LoVo (cell line): ENCODE results near the gene EPS8L2.
A peak's percentile ranks its signal among the peaks of the same experiment; 100 is the strongest.

Experiments
- DNase-seq: peaks from one replicate; pipeline ENCODE4 v3.0.0-alpha.2; 2016; ENCODE audit warnings: low spot score

EPS8L2 gene

DNA sequence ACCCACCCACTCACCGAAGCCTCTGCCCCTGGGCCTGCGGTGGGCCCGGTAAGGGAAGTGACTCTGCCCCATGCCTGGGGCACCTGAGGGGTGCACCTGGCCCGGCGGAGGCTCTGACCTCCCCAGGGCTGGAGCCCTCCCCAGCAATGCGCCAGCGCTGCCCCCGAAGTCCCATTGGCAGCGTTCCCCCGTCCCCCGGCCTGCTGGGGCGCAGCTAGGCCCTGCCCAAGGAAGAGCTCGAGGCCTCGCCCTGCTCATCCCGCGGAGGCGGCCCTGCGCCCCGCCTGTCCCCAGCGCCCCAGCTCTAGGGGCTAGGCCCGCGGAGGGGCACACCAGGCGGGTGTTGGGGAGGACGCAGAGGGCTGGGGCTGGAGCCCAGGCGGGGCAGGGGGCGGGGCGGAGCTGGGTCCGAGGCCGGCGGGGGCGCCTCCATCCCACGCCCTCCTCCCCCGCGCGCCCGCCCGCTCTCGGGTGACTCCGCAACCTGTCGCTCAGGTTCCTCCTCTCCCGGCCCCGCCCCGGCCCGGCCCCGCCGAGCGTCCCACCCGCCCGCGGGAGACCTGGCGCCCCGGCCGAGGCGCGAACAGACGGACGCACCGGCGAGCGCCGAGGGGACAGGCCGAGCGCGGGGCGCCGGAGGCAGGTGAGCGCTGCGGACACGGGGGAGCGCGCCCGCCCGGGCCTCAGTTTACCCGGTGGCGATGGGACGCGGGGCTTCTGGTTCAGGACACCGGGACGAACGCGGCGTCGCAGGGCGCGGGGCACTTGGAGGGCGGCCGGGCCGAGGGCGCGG is at the start of gene EPS8L2:
Gene EPS8L2, plus strand, starts transcription at position 586 of the 793 bp plus-strand sequence. CDS start 3,177 bp downstream, outside the sequence.
- DNase-seq = peak; percentile 46

DNA sequence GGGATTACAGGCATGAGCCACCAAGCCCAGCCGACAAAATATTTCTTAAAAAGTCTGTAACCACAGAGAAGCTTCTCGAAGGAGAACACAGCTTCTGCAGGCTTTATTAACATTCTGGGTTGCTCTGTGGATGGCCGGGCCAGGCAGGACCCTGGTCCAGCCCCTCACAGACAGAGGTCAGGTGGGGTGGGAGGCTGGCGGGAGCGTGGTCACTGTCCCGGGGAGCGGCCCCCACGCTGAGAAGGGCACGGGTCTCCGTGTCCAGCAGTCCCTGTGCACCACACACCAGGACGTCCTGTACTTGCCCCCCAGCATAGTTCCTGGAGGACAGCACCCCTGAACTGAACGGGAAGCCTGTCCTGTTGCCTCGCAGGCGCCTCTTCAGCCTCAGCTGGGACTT is 49.6 kb upstream of the EPS8L2 start:
- no peak for DNase-seq

DNA sequence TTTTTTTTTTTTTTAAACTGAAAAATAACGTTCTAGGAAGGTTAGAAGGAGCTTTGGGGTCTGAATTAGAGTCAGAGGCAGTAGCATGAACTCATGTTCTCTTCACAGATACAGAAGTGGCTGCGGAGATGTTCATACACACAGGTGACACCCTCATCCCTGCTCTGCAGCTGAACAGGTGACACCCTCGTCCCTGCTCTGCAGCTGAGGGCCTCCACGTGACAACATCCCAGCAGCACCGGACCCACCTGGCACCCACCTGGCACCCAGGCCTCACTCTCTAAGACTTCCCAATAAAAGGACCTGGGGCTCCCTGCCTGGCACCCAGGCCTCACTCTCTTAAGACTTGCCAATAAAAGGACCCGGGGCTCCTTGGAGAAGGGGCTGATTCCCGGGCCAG is 49.2 kb upstream of the EPS8L2 start:
- no peak for DNase-seq

DNA sequence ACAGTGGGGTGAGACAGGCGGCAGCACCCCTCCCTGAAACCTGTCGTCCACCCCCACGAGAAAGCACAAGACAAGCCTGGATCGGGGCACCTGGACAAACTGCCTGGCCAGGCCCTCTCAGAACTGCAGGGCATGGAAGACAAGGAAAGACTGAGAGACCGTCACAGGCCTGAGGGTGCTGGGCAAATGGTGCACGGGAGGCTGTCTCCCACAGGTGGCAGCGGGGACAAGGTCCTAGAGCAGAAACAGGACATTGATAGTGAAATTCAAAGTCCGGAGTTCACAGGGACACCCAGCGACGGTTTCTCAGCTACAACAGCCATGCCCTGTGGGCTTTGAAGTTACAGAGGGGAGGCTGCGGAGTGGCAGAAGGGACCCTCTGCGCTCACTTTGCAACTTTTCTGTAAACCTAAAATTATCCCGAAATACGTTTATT is 48.3 kb upstream of the EPS8L2 start:
- no peak for DNase-seq

DNA sequence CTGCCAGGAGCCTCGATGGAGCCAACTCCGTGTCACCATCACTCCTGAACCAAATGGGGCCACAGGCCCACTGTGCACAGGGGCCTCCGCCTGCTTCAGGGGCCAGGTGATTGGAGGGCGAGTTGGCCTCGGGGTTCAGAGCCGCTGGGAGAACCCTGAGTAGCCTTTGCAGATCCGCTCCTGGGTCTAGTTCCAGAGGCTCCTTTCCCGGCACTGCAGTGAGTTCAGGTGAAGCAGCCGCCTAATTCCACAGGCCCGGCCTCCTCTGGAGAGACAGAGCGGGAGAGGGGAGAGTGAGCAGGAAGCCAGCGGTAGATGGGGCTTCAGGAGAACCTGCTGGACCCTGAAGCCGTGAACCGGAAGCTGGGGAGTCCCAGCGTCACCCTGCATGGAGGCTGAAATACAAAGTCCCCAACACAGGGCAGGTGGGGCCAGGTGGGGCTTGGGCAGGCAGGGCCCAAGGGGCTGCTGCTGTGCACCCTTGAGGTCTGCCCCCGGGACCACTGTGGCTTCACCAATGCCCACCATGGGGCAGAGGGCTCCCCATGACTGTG is 46.4 kb upstream of the EPS8L2 start:
- no peak for DNase-seq

DNA sequence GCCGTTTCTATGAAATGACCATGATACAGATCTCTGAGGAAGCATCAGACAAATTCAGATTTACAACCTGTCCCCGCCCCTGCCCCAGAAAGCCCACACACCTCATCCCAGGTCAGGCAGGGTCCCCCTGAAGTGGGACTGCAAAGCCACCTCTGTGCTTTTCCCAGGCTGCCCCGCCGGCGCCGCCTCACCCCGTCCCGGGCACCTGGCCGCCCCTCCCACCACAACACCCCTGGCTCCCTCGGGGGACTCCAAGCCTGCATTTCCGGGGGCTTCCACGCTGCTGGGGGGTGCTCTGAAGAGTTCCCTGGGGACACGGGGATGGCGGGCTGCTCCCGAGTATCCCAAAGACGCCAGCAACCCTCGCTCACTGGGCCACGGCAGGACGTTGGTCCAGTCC is 45.8 kb upstream of the EPS8L2 start:
- no peak for DNase-seq

DNA sequence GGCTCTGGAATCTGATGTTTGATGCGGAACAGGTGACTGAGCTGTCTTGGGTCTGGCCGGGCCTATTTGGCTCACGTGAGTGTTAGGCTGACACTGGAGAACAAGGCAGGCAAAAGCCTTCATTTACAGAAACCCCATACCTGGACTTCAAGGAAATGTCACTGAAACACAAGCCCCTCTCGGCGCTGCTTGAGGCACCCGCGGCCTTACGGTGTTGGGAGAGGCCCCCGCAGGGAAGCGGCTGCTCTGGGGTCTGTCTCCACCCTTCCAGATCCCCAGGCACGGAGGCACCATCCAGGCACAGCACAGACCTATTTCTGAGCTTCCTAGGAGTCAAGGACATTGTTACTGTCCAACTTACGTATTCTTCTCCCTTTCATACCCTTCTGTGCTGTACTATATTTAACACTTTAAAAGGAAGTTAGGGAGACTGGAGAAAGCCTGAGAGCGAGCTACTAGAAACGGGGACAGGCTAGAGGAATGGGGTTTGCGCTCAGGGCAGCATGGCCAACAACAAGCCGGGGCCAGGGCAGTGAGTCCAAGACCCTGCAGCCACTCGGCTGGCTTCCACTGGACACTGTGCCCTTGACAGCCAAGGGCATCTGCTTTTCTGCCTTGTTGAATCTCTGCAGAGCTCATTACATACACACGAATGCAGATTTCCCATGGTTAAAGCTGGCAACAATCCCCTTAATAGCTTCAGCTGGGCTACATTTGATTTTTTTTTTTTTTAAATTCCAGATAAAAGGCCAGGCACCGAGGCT is 45.2 kb upstream of the EPS8L2 start:
- no peak for DNase-seq

DNA sequence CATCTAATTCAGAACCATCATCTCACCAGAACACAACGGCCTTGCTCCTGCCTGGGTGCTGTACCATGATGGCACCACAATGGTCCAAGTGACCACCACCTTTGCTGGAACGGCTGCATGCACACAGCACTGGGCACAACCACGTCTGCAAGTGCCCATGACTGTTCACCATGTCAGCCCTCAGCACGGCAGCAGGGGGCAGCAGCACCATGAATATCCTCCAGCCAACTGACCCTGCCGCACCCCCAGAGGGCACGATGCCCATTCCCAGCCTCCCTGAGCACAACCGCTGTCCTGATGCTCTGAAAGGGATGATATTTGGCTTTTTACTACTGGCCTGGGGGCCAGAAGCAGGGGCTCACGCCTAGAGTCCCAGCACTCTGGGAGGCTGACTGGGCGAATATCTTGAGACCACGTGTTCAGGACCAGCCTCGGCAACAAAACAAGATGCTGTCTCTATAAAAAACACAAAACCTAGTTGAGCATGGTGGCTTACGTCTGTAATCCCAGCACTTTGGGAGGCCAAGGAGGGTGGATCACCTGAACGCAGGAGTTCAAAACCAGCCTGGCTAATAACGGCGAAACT is 43.2 kb upstream of the EPS8L2 start:
- peak; percentile 15 for DNase-seq

DNA sequence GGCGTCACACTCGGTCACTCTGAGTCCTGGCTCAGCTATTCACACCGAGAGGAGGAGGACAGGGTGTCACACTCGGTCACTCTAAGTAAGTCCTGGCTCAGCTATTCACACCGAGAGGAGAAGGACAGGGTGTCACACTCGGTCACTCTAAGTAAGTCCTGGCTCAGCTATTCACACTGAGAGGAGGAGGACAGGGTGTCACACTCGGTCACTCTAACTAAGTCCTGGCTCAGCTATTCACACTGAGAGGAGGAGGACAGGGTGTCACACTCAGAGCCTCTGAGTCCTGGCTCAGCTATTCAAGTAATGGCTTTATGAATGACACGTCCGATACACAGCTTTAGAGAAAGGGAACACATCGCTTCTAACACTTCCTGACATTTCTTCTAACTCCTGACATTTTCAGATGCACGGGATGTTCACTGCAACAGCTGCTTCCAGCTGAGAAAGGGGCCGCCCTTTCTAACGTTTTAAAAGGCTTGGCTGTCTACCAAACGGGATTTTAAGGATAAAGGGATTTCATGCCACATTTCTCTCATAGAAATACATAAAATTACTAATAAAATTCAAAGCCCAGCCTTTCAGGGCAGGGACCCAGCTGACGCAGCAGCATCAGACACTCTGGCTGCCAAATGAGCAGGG is 40.8 kb upstream of the EPS8L2 start:
- no peak for DNase-seq

DNA sequence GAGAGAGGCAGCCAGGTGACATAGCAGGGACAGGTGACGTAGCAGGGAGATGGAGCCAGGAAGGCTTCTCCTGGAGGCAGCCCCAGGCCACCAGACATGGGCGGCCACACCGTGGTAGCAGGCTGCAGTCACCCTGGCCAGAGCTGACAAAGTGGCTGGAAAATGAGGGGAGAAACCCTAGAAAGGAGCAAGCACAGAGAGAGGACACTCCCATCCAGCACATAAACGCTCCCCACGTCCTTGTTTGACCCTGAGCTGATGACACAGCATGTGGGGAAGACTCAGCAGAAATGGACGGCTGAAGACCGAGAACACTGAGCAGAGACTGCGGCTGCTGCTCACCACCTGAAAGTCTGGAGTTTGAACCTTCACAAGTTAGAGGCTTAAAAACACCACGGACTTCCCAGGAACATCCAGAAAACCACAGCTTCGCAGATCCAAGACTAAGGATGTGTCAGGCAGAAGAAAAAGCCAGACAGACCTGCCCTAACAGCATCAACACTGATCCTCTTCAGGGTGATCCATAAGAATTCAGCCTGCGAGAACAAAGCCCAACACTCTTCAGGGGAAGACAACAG is 40.2 kb upstream of the EPS8L2 start:
- no peak for DNase-seq

DNA sequence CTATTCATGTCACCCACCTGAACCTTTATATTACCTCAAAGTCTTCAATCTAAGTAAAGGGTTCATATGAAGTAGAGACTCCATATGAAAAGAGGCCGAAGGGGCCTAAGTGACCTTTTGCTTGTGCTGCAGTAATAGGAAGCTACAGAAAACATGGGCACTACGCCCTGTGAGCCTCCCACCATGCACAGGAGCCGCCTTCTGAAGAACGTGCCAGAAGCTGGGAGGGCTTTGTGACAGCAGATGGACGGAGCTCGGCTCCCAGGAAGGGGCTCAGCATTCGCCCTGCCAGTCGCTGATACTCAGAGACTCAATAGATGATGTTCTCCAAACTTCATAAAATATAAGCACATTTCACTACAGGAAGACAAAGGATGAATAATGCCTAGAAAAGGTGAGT is 32.2 kb upstream of the EPS8L2 start:
- DNase-seq = no peak

DNA sequence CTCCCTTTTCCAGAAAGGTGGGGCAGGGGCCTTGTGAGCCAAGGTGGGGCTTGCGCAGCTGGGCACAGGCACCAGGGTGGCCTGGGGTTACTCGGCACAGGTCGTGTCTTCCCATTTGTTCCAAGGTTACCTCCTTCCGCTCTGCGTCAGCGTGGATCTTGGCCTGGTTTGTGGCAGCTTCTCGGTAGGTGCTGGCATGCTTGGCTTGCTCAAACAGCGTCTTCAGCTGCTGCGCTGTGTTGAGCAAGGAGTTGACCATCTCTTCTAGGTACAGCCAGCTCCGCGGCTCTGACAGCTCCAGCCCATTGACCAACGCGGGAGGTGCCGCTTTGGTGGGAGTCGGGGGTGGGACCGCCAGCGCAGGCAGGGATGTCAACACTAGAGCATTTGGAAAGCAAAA is 31.6 kb upstream of the EPS8L2 start:
- no peak for DNase-seq

DNA sequence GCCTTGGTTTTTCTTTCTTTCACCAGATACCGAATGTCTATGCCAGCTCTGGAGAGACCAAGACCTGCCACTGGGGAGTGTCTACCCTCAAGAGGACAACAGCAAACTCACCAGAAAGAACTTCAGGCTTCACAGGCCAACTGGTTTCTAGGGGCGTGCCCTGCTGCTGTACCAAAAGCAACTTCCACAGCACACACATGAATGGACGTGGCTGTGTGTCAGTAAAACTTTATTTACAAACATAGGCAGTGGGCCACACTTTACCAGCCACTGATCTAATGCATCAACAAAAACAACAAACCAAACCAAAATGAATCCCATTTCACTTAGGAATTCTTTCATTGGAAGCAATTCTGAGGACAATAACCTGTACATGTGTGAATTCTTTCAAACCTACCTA is 27.7 kb upstream of the EPS8L2 start:
- no peak for DNase-seq

DNA sequence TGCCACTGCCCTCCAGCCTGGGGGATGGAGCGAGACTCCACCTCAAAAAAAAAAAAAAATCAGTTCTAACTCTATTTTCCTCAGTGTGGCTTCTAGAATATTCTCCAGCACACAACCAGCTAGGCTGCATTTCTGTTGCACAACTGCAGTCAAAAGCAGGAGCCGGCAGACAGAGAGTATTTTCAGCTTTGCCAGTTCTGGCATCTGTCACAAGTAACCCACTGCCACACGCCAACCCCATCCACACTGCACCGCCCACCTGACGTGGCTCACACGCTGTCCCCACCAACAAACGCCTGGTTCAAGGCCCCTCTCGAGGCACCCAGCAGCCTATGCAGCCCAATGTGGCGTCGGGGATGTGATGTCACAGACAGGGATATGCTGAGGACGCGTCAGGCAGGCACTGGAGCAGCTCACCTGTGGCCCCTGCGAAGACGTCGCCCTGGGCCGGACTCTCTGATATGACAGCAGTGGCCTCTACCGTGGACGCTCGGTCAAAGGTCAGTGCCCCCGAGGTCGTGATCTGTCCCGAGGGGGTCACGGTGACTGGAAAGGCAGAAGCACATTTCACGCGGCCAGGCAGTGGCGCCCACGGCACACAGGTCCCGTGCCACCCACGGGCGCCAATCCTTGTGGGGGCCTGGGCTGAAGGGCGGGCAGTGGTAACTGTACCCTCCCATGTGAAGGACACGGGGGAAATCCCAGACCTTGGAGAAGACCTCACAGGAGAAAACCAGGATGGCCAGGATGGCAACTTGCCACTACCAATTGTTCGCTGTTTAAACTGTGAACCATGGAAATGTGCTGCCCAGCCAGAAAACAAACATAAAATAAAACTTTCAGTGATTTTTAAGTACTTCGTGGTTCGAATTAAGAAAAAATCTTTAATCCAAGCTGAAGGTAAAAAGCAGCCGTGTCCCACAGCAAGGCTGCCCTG is 26.5 kb upstream of the EPS8L2 start:
- DNase-seq = no peak

DNA sequence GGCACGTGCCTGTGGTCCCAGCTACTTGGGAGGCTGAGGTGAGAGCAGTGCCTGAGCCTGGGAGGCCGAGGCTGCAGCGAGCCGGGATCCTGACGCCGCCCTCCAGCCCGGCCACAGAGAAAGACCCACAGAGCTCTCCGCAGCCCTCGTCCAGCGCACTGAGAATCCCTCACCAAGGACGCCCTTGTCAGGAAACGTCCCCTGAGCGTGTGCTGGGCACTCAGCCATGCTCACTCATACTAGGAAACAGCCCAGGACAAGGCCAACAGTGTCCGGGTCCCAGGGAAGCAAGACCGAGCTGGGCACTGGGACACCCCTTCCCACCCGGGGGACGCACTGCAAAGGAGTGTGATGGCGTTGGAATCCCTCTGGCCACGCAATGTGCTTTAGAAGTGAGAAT is 25.6 kb upstream of the EPS8L2 start:
- no peak for DNase-seq

DNA sequence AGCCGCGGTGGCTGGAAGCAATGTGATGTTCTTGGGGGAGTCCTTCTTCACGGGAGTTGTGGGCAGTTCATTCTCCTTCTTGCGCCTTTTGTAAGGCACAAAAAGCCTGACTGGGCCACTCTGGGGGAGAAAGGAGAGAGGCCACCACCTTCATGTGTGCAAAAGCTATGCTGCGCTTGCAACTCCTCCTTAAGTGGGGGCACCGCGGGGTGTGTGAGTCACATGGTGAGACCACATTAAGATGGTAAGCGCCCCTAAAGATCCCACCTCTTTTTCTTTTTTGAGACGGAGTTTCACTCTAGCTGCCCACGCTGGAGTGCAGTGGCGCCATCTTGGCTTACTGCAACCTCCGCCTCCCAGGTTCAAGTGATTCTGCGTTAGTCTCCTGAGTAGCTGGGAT is 25.1 kb upstream of the EPS8L2 start:
- no peak for DNase-seq

DNA sequence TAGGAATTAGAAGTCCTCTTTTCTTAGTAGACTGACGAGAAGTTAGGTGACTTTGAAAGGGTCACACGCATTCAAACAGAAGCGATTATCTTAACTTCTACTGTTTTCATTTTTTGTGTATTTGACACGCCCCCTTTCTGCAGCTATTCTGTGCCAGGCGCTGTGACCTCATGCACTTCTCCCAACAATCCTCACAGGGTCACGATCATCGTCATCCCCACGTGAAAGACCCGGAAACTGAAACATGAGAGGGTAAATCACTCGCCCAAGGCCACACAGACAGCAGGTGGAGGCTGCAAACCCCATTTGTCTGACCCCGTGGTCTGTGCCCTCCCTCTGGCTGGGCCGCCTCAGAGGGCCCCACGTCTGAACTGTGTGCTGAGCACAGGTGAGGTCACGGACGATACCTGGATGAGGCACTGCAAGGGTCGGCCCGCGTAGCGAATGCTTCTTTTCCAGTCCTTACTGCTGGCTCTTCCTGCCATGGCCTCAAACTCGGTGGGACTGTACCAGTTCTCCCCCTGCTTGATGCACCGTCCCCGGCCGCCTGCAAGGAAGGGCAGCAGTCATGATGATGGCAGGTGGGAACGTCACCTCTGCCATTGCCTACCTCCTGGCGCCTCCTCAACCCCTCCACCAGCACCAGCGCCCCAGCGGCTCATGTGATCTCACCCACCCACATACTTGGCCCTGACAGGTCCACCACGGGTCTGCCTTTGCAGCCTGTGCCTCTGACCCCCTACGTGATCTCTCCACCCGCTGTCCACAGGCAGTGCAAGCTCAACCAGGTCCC is 19.4 kb upstream of the EPS8L2 start:
- DNase-seq = no peak

DNA sequence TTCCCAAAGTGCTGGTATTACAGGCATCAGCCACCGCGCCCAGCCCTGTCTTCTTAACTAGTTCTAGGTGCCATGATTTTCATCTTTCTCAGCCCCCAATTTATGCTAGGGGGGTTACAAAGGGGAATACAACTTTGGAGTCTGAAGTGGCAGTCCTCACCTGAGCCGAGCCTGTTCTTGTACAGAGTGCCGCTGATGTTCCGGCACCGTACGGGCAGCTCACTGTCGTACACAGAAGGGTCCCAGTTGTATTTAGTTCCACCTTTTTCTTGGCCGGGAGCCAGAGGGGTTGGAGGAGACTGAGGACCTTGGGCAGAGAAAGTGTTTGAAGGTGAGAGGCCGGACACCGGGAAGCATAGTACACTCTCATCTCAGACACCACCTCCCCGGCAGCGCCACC is 18.3 kb upstream of the EPS8L2 start:
- DNase-seq = no peak

DNA sequence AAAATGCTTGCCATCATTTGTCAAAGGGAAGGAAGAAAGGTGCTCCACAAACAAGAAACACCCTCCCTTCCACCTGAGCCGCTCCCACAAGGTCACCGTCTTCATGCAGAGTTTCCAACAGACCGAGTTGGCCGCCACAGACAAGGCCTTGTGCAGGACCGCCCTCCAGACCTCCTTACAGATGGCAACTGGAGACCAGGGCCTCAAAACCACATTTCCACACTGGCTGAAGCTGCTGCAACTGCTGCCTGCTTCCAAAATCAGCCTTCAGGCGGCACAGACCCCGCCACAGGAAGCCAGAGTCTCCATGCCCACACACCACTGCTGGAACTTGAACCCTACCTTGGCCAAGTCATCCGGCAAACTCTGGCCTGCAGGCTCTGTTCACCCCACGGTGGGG is 17.4 kb upstream of the EPS8L2 start:
- no peak for DNase-seq

DNA sequence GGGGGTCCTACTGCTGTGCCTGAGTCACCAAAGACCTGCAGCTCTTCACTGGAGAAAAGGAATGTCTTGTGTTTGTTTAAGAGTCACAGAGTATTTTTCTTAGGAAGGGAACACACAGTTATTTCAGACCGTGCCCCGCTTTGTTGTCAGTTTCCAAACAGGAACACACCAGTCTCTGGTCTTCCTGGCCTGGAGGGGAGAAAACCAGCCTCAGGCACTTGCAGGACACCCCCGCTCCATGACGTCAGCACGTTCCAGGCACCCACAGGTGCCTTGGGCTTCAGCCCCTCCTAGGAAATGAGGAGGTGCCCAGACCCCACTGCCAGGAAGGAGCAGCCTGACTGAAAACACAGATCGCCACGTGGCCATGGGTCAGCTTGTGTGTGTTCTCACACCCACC is 16.4 kb upstream of the EPS8L2 start:
- DNase-seq = no peak
